Kidney capillary endothelial cell (primary cell): Measurements from ENCODE around the gene PRSS36.

Experiments
- DNase-seq: peaks from one replicate; pipeline ENCODE4 v3.0.0-alpha.2; 2018; ENCODE audit warnings: low spot score

The PRSS36 gene

DNA sequence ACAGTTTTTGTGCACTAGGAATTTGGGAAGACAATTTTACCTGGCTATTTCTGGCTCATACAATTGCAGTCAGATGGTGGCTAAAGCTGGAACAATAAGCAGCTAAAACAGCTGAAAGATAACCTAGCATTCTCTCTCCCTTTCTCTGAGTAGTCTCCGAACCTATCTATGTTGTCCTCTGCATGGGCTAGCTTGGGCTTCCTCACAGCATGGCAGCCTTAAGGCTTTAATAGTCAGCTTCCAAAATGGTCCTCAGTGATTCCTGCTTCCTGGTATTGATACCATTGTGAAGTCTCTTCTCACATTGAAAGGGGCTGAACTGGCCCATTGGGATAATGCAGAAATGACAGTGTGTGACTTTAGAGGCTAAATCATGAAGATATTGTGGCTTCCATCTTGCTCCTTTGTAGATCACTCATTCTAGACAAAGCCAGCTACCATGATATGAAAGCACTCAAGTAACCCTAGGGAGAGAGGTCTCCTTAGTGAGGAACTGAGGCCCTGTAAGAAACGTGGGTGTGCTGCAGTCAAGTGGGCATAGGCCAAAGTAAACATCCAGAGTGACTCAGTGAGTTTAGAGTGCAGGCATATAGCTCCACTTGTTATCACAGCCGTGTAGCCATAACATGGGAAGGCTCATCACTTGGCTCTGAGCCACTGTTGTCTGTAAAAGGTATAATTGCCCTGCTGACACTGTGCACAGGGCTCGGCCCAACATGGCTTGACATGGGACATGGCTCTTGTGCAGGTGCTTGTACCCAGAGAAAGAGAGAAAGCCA is 49.8 kb downstream of the PRSS36 start:
- DNase-seq, result no peak

DNA sequence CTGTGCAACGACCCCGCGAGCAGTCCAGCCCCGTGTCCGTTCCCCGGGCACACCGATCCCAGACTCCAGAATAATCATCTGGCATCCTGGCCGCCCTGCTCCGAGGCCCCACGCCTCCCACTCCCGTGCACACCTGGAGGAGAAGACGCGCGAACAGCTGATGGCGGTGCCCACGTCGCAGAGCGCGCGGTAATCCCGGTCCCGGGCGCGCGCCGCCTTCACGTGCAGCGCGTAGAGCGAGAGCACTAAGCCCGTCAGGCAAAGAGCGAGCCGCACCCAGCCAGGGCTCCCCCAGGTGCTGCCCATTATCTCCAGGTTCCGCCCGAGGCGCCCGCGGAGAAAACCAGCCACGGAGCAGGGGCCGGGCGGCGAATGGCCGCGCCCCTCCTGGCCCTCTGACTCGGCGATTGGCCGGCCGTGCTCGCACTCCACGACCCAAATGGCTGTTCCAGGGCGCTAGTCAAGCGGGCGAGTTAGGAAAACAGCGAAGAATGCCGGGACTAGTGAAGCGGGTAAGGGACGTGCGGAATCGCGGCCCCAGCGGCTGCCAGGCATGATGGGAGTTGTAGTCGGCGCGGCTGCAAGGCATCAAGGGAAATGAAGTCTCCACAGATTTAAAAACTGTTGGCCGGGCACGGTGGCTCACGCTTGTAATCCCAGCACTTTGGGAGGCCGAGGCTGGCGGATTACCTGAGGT is 55.3 kb downstream of the PRSS36 start, which contains the start of gene VKORC1:
VKORC1 (minus strand) TSS at position 374 of the 697 bp plus-strand sequence; CDS start at position 306, 68 bp downstream.
- DNase-seq, result peak; percentile 93

DNA sequence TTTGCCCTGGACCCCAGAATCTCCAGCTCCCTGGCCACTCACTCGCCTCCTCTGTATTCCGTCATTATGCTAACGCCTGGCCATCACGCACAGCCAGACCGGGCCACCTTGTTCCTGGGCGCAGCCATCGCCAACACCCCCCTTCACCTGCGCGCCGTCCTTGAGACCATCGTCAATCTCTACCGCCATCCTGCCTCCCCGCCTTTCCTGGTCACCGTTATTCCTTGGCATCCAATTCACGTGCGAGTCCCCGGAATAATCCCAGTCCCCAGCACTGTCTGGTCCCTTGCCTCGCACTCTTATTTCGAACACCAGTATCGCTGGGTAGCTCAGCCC is 55.8 kb downstream of the PRSS36 start:
- no peak for DNase-seq

DNA sequence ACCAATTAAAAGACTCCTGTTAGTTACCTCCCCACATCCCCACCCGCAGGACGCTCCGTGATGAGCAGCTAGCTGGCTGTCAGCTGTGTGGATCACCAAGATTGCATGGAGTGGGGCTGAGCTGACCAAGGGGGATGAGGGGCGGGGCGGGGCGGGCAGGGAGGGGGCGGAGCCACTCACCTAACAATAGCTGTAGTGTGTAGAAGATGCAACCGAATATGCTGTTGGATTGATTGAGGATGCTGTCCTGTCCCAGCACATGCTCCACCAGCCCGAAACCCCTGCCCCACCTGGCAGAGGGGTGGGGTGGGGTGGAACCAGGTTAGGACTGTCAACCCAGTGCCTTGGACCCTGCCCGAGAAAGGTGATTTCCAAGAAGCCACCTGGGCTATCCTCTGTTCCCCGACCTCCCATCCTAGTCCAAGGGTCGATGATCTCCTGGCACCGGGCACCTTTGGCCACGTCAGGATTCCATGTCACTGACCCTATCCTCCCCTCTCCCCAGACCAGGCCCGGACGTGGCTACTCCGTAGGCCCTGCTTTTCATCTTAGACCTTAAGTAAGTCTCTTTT is 56.6 kb downstream of the PRSS36 start:
- no peak for DNase-seq

DNA sequence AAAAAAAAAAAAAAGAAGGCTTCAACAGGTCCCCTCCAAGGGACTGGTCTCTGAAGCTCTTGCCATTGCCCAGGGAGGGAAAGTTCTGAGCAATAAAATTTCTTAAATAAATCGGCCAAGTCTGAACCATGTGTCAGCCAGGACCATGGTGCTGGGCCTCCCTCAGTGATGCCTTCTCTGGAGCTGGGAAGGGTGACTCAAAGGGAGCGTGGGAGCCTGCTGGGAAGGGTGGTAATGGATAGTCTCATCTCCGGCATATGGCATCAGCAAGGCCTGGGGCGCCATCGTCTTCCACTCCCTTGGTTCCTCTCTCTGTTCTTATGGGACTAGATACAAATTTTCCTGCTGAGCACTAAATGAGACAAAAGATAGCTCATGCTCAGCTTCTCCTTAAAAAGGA is 57.5 kb downstream of the PRSS36 start:
- DNase-seq, result no peak

DNA sequence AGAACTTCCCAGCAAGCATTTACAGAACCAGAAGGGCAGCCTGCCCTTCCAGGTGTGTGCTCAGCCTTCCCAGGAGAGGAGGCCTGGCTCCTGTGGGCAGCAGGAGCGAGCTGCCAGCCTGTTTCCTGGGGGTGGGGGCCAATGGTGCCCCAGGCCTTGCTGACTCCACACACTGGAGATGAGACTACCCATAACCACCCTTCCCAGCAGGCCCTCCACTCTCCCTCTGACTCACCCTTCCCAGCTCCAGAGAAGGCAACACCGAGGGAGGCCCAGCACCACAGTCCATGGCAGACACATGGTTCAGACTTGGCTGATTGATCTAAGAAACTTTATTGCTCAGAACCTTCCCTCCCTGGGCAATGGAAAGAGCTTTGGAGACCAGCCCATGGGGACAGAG is 59.3 kb downstream of the PRSS36 start:
- DNase-seq, result no peak

DNA sequence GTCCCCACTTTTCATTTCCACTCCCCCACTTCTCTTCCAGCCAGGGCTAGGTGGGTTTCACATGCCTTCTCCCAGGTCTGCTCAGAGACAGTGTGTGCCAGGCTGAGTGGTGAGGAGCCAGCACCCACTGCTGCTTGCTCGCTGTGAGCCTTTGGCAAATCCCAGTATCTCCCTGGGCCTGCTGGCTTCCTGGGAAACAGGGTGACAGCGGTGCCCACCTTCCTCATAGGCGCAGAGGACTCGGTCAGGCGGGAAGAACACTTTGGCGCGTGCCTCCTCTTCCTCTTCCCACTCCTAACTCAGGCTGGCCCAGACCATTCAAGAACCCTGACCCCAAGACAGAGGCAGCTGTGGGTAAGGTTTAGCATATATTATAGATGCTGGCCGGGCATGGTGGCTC is 60.7 kb downstream of the PRSS36 start:
- DNase-seq, result no peak
